Measurements from ENCODE around the gene LILRB5. TPM values are rescaled to one million over a fixed set of nuclear protein-coding genes. Genes with fewer than 3 reads are reported as not detected.

LILRB5 gene
- not detected in 2 replicates for total RNA-seq

DNA sequence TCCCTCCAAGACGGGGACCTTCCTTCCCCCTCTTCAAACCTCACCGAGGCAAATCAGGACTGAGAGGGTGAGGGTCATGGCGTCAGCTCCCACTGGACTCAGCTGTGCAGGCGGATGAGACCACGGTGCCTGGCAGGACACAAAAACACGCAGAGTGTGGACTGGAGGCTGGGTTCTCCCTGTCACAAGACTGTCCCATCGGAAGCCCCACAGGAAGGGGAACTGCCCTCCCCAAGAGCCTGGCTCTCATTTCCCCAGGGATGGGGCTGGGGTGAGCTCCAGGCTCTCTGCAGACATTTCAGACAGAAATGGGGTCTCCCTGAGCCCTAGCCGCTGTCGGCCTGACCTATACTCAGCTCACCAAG lies at the start of gene LILRB5:
Gene LILRB5 (minus strand): TSS at position 158 of the 365 bp plus-strand sequence. CDS start 80 bp downstream, at position 78.

DNA sequence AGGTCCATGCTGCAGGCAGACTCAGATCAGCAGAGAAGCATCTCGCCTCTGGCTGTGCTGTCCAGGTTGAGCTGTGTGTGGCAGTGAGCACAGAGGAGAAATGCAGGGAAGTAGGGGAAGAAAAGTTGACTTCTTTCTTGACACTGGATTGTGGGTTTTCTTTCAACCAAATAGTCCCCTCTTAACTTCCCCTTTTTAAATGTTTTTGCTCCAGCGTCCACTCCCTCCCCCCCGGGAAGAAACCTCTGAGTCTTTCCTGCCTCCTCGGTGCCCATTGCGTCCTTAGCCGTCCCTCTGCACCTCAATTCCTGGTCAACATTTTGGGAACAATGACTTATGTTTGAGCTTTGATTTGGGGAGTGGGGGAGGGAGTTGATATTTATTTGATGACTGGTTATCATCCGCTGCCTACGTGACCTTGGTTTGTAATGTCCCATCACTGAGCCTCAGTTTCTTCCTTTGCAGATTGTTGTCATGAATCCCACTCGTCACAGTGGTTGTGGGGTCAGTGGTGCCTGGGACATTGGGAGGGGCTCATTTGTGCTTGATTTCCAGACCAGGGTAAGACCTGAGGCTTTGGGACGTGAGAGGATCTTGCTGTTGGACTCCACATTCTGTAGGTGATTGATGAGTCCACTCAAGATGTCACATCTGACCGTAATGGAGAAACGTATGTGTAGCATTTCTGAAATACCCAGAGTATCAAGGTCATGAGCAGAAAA lies 24.1 kb upstream of the LILRB5 start, which contains the start of gene LILRB2:
Gene LILRB2 (minus strand): TSS at position 104 of the 722 bp plus-strand sequence. CDS start 614 bp downstream, outside the sequence.

DNA sequence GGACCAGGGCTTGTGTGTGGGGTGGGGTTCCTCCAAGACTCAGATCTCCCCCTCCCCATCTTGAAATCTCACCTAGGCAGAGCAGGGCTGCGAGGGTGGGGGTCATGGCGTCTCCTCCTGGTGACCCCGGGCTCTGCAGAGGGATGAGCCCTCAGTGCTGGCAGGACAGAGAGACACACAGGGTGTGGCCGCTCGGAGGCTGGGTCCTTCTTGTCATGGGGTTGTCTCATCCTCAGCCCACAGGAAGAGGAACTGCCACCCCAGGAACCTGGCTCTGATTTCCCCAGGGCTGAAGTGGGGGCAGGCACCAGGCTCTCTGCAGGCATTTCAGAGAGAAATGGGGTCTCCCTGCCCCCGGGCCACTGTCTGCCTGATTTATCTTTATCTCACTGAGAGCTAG lies 14.4 kb downstream of the LILRB5 start, which contains the start of gene LILRA6:
Gene LILRA6 (minus strand): TSS at position 145 of the 400 bp plus-strand sequence.

DNA sequence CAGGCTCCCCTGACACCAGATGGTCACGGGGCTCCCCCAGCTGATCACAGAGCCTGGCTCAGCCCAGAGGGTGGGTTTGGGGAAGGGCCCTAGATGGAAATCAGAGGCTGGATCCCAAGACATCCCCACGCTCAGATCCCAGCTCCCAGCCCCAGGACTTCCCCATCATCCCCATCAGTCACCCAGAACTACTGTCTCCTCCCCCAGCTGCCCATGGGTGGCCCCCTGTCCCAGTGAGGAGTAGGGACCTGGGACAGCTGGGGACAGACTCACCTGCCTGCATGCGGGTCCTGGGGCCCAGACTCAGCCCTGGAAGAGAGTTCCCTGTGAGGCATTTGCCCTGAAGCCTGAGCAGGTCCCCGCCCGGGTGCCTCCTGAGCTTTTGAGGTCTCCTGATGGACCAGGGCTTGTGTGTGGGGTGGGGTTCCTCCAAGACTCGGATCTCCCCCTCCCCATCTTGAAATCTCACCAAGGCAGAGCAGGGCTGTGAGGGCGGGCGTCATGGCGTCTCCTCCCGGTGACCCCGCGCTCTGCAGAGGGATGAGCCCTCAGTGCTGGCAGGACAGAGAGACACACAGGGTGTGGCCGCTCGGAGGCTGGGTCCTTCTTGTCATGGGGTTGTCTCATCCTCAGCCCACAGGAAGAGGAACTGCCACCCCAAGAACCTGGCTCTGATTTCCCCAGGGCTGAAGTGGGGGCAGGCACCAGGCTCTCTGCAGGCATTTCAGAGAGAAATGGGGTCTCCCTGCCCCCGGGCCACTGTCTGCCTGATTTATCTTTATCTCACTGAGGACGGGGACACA lies 34.4 kb downstream of the LILRB5 start, which contains the start of gene LILRB3:
Gene LILRB3 (minus strand): TSS at position 534 of the 803 bp plus-strand sequence. CDS start 31 bp downstream, at position 503.

Other genes starting within 250 kb of the LILRB5 start
- not detected in 2 replicates for gene VSTM1, start 193.4 kb downstream of the LILRB5 start, total RNA-seq
- not detected in 2 replicates for gene TARM1, start 175.9 kb downstream of the LILRB5 start, total RNA-seq
- 0.19 and 0.21 TPM in 2 replicates for gene OSCAR, start 156.5 kb downstream of the LILRB5 start, total RNA-seq
- gene NDUFA3, start 154.4 kb downstream of the LILRB5 start, total RNA-seq: 26.7 and 43.4 TPM in 2 replicates
- gene TFPT, start 141.6 kb downstream of the LILRB5 start, total RNA-seq: 13.3 and 14.4 TPM in 2 replicates
- 61.1 and 69.6 TPM in 2 replicates for gene PRPF31, start 141.5 kb downstream of the LILRB5 start, total RNA-seq
- gene CNOT3, start 119.5 kb downstream of the LILRB5 start, total RNA-seq: 11.8 and 21.2 TPM in 2 replicates
- gene LENG1, start 97.6 kb downstream of the LILRB5 start, total RNA-seq: 5.9 and 9.0 TPM in 2 replicates
- gene TMC4, start 84.1 kb downstream of the LILRB5 start, total RNA-seq: 12.6 and 12.8 TPM in 2 replicates
- gene MBOAT7, start 67.7 kb downstream of the LILRB5 start, total RNA-seq: 119 and 133 TPM in 2 replicates
- gene TSEN34, start 66.0 kb downstream of the LILRB5 start, total RNA-seq: 160 and 172 TPM in 2 replicates
- gene RPS9, start 56.4 kb downstream of the LILRB5 start, total RNA-seq: 2,280 and 2,710 TPM in 2 replicates
- gene LILRB3, start 34.3 kb downstream of the LILRB5 start, total RNA-seq: not detected in 2 replicates
- gene LILRA6, start 14.5 kb downstream of the LILRB5 start, total RNA-seq: not detected in 2 replicates
- not detected in 2 replicates for gene LILRB2, start 23.8 kb upstream of the LILRB5 start, total RNA-seq
- gene LILRA5, start 55.9 kb upstream of the LILRB5 start, total RNA-seq: not detected in 2 replicates
- not detected in 2 replicates for gene LILRA4, start 81.9 kb upstream of the LILRB5 start, total RNA-seq
- not detected in 2 replicates for gene LAIR1, start 107.7 kb upstream of the LILRB5 start, total RNA-seq
- gene TTYH1, start 158.2 kb upstream of the LILRB5 start, total RNA-seq: 0.63 and 0.88 TPM in 2 replicates
- gene LENG8, start 191.9 kb upstream of the LILRB5 start, total RNA-seq: 19.4 and 28.4 TPM in 2 replicates
- 9.7 and 12.4 TPM in 2 replicates for gene LENG9, start 206.5 kb upstream of the LILRB5 start, total RNA-seq
- 35.1 and 37.1 TPM in 2 replicates for gene CDC42EP5, start 216.0 kb upstream of the LILRB5 start, total RNA-seq
- not detected in 2 replicates for gene LAIR2, start 245.6 kb upstream of the LILRB5 start, total RNA-seq